Right lobe of liver (tissue), 6 donors: ENCODE results near the gene ISG15. TPM values are rescaled to one million over a fixed set of nuclear protein-coding genes. Genes with fewer than 3 reads are reported as not detected.
"Not testable (repeated sequence)": the region's sequence is repeated elsewhere in the genome, so short reads cannot be mapped to it uniquely, and the experiment has no call there.

Experiments used
- ATAC-seq, 4 donors: fragments of 200-7000 bp; cut with Tn5 transposase; one replicate each; pipeline ENCODE4 v1.9.1; 2020; ENCODE audit warnings: mild to moderate bottlenecking in 4 of 4, moderate library complexity in 4 of 4
- DNase-seq, 3 donors: peaks; one replicate each; pipeline ENCODE4 v3.0.0-alpha.2; 2020
- H3K27ac ChIP-seq, 3 donors: fragments of 200-600 bp; one replicate each; pipeline ENCODE4 v1.8.0; 2022
- H3K27me3 ChIP-seq, 2 donors: fragments of 200-600 bp; one replicate each; pipeline ENCODE4 v1.8.0; 2022
- H3K36me3 ChIP-seq, 4 donors: fragments of 200-600 bp; sonication (generic) in 1 of 4; one replicate each; pipeline versions ENCODE4 v1.5.1 to v1.8.0; 2017 to 2022; ENCODE audit warnings: control low read depth in 1 of 4
- H3K4me1 ChIP-seq, 4 donors: fragments of 200-600 bp; sonication (generic) in 1 of 4; one replicate each; pipeline versions ENCODE4 v1.5.1 to v1.8.0; 2017 to 2022; ENCODE audit warnings: control low read depth in 1 of 4
- H3K4me3 ChIP-seq, 3 donors: fragments of 200-600 bp; one replicate each; pipeline ENCODE4 v1.8.0; 2022
- H3K9me3 ChIP-seq, 4 donors: fragments of 200-600 bp; sonication (generic) in 1 of 4; one replicate each; pipeline versions ENCODE4 v1.5.1 to v1.8.0; 2017 to 2022; ENCODE audit warnings: control low read depth in 1 of 4
- POLR2A ChIP-seq: fragments of 450-650 bp; IDR thresholded peaks from one replicate; pipeline ENCODE4 v1.6.1; 2017; ENCODE audit warnings: antibody characterized with exemption, mild to moderate bottlenecking
- WGBS: methylation state at CpG from one replicate; pipeline ENCODE4 v1.1.6; 2018; ENCODE audit warnings: low coverage, low lambda C conversion rate; ENCODE audit not compliant: insufficient coverage; ENCODE audit errors: missing lambda C conversion rate; 5-methylcytosine and 5-hydroxymethylcytosine counted together
- intact Hi-C, 2 donors: fragments of 100-400 bp; cut with DNase I; formaldehyde crosslinking; loops; one replicate each; pipeline versions ENCODE4 v1.11.2 to v1.14.1; 2022
- total RNA-seq, 6 experiments: library from RNA; depleted of rRNA in 2 of 6; stranded (reverse); fragments of >200 nt in 2 of 6; fragmentation: NEBNext Ultra II Directional in 3 of 6; extraction: Animal tissue kit (Norgen Biotek cat#: 25700) in 3 of 6; gene quantifications; one replicate each; pipeline versions ENCODE4 v1.1.0 to v1.2.4, GENCODE V29; 2016 to 2023
- TF ChIP-seq, protein P1 (sequence below), 4 donors: fragments of 200-600 bp in 3 of 4; fragments of 450-650 bp in 1 of 4; IDR thresholded peaks; one replicate each; pipeline versions ENCODE4 v1.5.1 to v1.8.0; 2016 to 2022; ENCODE audit warnings: antibody characterized with exemption in 4 of 4, mild to moderate bottlenecking in 2 of 4
- donor health status: DM: no; HTN: yes; CAD: no.
- donor health status: DM: no; HTN: no; CAD: no.
- donor health status: DM: no; HTN: no; CAD: no.
- donor health status: DM: no; HTN: yes; CAD: no.
- donor health status: DM: no; HTN: yes; CAD: no.

The ISG15 gene
- total RNA-seq, 6 experiments from 2014 or later = 16.3 to 98.7 (median 26.4) TPM

DNA sequence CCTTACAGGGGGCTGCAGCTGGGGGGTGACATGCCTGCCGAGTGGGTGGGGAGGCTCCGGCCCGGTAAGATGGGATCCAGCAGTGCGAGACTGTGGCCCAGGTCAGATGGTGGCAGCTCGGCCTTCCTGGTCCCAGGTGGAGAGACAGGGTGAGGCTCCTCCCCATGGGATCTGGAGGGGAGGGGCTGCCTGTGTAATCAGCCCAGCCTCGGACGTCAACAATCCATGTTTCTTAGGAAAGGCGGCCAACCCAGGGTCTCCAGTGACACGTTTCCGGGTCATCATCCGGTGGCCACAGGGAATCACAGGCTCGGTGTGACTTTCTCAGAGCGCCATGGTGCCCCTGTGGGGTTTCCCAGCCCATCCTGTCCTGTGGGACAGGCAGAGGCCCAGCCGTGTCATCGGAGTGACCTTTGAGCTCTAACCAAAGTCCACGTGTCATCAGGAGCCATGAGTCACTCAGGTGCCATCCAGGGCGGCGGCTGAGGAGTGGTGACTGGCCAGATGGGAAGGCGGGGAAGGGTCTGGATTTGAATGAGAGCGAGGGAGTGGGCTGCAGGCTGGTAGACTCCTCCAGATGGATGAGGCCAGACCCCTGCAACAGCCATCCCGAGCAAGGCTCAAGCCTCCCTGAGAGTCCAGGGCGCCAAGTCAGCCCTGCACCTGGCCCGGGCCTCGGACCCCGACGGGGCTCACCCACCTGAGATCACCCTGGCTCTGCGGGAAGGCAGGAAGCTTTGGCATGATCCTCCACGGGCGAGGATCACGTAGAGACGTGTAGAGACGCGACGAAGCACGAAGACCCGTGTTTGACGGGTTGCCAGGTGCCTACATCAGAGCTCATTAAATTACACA lies 6.8 kb upstream of the ISG15 start:
- intact Hi-C loops = no loop called here
- DNase-seq (peak; percentile 85 to 92 (median 88)), ATAC-seq (peak; percentile 81 to 88 (median 85))
- Histone ChIP-seq H3K36me3 (no peaks in the 10 kb centered on the region), H3K9me3 (no peaks in the 10 kb centered on the region), H3K27ac (peak overlapping the region; percentile 78 to 85 (median 82)), H3K4me1 (peaks cover 0 to 29% (median 8%) of the 10 kb centered on the region in 4 donors), H3K4me3 (peak overlapping the region; percentile 45 to 50 (median 48)), H3K27me3 (no peaks in the 10 kb centered on the region)
- peak; percentile 82 for TF ChIP-seq POLR2A
- TF ChIP-seq, protein P1, sequence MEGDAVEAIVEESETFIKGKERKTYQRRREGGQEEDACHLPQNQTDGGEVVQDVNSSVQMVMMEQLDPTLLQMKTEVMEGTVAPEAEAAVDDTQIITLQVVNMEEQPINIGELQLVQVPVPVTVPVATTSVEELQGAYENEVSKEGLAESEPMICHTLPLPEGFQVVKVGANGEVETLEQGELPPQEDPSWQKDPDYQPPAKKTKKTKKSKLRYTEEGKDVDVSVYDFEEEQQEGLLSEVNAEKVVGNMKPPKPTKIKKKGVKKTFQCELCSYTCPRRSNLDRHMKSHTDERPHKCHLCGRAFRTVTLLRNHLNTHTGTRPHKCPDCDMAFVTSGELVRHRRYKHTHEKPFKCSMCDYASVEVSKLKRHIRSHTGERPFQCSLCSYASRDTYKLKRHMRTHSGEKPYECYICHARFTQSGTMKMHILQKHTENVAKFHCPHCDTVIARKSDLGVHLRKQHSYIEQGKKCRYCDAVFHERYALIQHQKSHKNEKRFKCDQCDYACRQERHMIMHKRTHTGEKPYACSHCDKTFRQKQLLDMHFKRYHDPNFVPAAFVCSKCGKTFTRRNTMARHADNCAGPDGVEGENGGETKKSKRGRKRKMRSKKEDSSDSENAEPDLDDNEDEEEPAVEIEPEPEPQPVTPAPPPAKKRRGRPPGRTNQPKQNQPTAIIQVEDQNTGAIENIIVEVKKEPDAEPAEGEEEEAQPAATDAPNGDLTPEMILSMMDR (IDR thresholded peaks at IDR 0.05) = no peak
- 28% methylated on average over 5 of the region's 37 CpGs for WGBS

DNA sequence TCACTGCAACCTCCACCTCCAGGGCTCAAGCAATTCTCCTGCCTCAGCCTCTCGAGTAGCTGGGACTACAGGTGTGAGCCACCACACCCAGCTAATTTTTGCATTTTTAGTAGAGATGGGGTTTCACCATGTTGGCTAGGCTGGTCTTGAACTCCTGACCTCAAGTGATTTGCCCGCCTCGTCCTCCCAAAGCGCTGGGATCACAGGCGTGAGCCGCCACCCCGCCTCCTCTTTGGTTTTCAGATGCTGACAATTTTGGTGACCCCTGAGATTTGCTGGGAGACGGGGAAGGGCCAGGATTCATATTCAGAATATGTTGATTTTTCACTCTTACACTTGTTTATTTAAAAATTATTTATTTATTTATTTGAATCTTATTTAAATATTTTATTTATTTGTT lies 3.2 kb upstream of the ISG15 start:
- H3K27me3 ChIP-seq, H3K36me3 ChIP-seq, H3K27ac ChIP-seq, DNase-seq, ATAC-seq, H3K9me3 ChIP-seq, intact Hi-C loops, H3K4me3 ChIP-seq: not testable (repeated sequence)
- WGBS = 90% methylated on average over 7 of the region's 8 CpGs
- peaks cover 0 to 34% (median 10%) of the 10 kb centered on the region in 4 donors for H3K4me1 ChIP-seq

DNA sequence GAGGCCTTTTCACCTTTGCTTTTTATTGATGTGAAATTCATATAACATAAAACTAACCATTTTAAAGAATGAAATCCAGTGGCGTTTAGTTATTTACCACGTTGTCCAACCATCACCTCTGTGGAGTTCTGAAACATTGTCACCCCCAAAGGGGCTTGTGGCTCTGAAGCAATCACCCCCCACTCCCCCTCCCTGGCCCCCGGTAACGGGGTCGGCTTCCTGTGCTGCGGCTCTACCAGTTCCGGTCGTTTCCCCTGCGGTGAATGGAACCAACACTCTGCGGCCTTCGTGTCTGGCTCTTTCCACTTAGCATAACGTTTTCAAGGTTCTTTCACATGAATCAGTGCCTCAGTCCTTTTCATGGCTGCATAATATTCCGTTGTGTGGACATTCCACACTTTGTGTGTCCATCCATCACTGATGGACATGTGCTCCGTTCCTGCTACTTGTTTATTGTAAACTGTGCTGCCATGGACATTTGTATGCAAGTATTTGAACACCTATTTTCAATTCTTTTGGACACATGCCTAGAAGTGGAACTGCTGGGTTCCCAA lies 1.8 kb upstream of the ISG15 start:
- ATAC-seq = no peak
- Histone ChIP-seq H3K27ac (no peak overlapping the region), H3K36me3 (no peaks in the 10 kb centered on the region), H3K27me3 (no peaks in the 10 kb centered on the region), H3K9me3 (no peaks in the 10 kb centered on the region), H3K4me1 (peaks cover 0 to 22% (median 8%) of the 10 kb centered on the region in 4 donors), H3K4me3 (no peak overlapping the region)
- TF ChIP-seq, protein P1 (IDR thresholded peaks at IDR 0.05) = no peak
- no peak for TF ChIP-seq POLR2A
- 46% methylated on average over 7 of the region's 14 CpGs for WGBS
- DNase-seq = no peak
- intact Hi-C loops = no loop called here

DNA sequence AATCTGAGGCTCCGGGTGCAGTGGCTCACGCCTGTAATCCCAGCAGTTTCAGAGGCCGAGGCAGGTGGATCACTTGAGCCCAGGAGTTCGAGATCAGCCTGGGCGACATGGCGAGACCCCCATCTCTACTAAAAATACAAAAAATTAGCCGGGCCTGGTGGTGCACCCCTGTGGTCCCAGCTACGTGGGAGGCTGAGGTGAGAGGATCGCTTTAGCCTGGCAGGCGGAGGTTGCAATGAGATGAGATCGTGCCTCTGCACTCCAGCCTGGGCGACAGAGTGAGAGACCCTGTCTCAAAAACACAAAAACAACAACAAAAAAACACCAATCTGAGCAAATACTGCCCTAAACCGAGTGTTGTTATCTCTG lies 577 bp upstream of the ISG15 start:
- Histone ChIP-seq H3K4me3 (peak overlapping the region; percentile 54 to 79 (median 65)), H3K27ac (peak overlapping the region; percentile 85 to 93 (median 91)), H3K4me1 (peaks cover 0 to 16% (median 5%) of the 10 kb centered on the region in 4 donors)
- DNase-seq = peak; percentile 22 to 43 (median 31)
- H3K36me3 ChIP-seq, H3K27me3 ChIP-seq, H3K9me3 ChIP-seq, intact Hi-C loops: not testable (repeated sequence)
- peak in 1 of 4 donors; percentile 4 for ATAC-seq
- WGBS = 50% methylated on average over 13 of the region's 13 CpGs

DNA sequence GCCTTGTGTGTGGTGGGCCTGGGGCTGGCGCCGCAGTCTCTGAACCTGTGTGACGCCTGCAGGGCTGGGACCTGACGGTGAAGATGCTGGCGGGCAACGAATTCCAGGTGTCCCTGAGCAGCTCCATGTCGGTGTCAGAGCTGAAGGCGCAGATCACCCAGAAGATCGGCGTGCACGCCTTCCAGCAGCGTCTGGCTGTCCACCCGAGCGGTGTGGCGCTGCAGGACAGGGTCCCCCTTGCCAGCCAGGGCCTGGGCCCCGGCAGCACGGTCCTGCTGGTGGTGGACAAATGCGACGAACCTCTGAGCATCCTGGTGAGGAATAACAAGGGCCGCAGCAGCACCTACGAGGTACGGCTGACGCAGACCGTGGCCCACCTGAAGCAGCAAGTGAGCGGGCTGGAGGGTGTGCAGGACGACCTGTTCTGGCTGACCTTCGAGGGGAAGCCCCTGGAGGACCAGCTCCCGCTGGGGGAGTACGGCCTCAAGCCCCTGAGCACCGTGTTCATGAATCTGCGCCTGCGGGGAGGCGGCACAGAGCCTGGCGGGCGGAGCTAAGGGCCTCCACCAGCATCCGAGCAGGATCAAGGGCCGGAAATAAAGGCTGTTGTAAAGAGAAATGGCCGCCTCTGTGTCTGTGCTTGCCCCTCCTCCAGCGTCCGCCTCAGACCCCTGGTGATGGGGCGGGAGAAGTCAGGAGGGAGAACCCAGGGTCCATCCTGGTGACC lies 788 bp downstream of the ISG15 start:
- intact Hi-C loops = no loop called here
- H3K27me3 ChIP-seq = no peaks in the 10 kb centered on the region
- no peaks in the 10 kb centered on the region for H3K9me3 ChIP-seq
- ATAC-seq (peak in 2 of 4 donors; percentile 1 to 3), DNase-seq (peak in 1 of 3 donors; percentile 30)
- peak overlapping the region; percentile 85 to 93 (median 91) for H3K27ac ChIP-seq
- H3K4me1 ChIP-seq = peaks cover 0 to 19% (median 5%) of the 10 kb centered on the region in 4 donors
- TF ChIP-seq, protein P1 (IDR thresholded peaks at IDR 0.05) = no peak
- TF ChIP-seq POLR2A = no peak
- 47% methylated on average over 3 of the region's 41 CpGs for WGBS
- H3K4me3 ChIP-seq = peak overlapping the region; percentile 54 to 79 (median 65)
- no peaks in the 10 kb centered on the region for H3K36me3 ChIP-seq
